Neural progenitor cell (in vitro differentiated cells): ENCODE results near the gene HIVEP2. TPM values are rescaled to one million over a fixed set of nuclear protein-coding genes. Genes with fewer than 3 reads are reported as not detected.
A peak's percentile ranks its signal among the peaks of the same experiment; 100 is the strongest.

Experiments used
- DNase-seq: peaks from one replicate; pipeline ENCODE4 v3.0.0-alpha.2; 2016; ENCODE audit warnings: low spot score
- H2AFZ ChIP-seq: fragments of 200-600 bp; sonication (generic); replicated peaks from 2 replicates; pipeline ENCODE4 v1.6.1; 2016; ENCODE audit warnings: antibody characterized with exemption
- H3F3A ChIP-seq: fragments of 200-600 bp; sonication (generic); 2 replicates; pipeline ENCODE4 v1.6.1; 2016; ENCODE audit warnings: antibody characterized with exemption, low read depth
- H3K27ac ChIP-seq: fragments of 200-600 bp; sonication (generic); 2 replicates; pipeline ENCODE4 v1.5.1; 2016; ENCODE audit warnings: mild to moderate bottlenecking
- H3K27me3 ChIP-seq: fragments of 200-600 bp; sonication (generic); 2 replicates; pipeline ENCODE4 v1.6.1; 2016; ENCODE audit warnings: mild to moderate bottlenecking, moderate library complexity
- H3K36me3 ChIP-seq: fragments of 200-600 bp; sonication (generic); 2 replicates; pipeline ENCODE4 v1.5.1; 2016
- H3K4me1 ChIP-seq: fragments of 200-600 bp; sonication (generic); 2 replicates; pipeline ENCODE4 v1.6.1; 2016; ENCODE audit warnings: mixed run types
- H3K4me2 ChIP-seq: fragments of 200-600 bp; sonication (generic); 2 replicates; pipeline ENCODE4 v1.6.1; 2016
- H3K4me3 ChIP-seq: fragments of 200-600 bp; sonication (generic); 2 replicates; pipeline ENCODE4 v1.5.1; 2016
- H3K79me2 ChIP-seq: fragments of 200-600 bp; sonication (generic); 2 replicates; pipeline ENCODE4 v1.6.1; 2016; ENCODE audit warnings: low read depth
- H3K9ac ChIP-seq: fragments of 200-600 bp; sonication (generic); 2 replicates; pipeline ENCODE4 v1.6.1; 2016
- H3K9me3 ChIP-seq: fragments of 200-600 bp; sonication (generic); 2 replicates; pipeline ENCODE4 v1.5.1; 2016; ENCODE audit warnings: low read depth
- H4K20me1 ChIP-seq: fragments of 200-600 bp; sonication (generic); 2 replicates; pipeline ENCODE4 v1.6.1; 2016; ENCODE audit warnings: low read depth
- H3K27ac Mint-ChIP-seq: 3 replicates; pipeline ENCODE4 v1.8.0; 2021; ENCODE audit warnings: mixed read lengths
- H3K27me3 Mint-ChIP-seq: 2 replicates; pipeline ENCODE4 v1.8.0; 2022; ENCODE audit warnings: low read depth, mild to moderate bottlenecking, inconsistent platforms, moderate library complexity, mixed read lengths; ENCODE audit not compliant: insufficient read depth
- H3K36me3 Mint-ChIP-seq: 3 replicates; pipeline ENCODE4 v1.8.0; 2021; ENCODE audit warnings: mixed read lengths
- H3K4me1 Mint-ChIP-seq: 3 replicates; pipeline ENCODE4 v1.8.0; 2021; ENCODE audit warnings: mixed read lengths
- H3K4me3 Mint-ChIP-seq: 3 replicates; pipeline ENCODE4 v1.8.0; 2021; ENCODE audit warnings: mild to moderate bottlenecking, moderate library complexity, mixed read lengths
- H3K9me3 Mint-ChIP-seq: 3 replicates; pipeline ENCODE4 v1.8.0; 2020; ENCODE audit warnings: mixed read lengths
- EZH2 ChIP-seq: fragments of 200-600 bp; sonication (generic); IDR thresholded peaks from 2 replicates; pipeline ENCODE4 v1.6.1; 2017; ENCODE audit warnings: antibody characterized with exemption, mild to moderate bottlenecking, moderate library complexity
- EZH2phosphoT487 ChIP-seq: fragments of 200-600 bp; sonication (generic); IDR thresholded peaks from 2 replicates; pipeline ENCODE4 v1.6.1; 2017; ENCODE audit warnings: antibody characterized with exemption
- total RNA-seq: library from RNA; depleted of rRNA; stranded (reverse); fragments of >200 nt; gene quantifications from 2 replicates; pipeline ENCODE4 v1.2.3, GENCODE V29; 2015; ENCODE audit warnings: low replicate concordance
- TF ChIP-seq, protein P1 (sequence below): fragments of 200-600 bp; sonication (generic); IDR thresholded peaks from 2 replicates; pipeline ENCODE4 v1.5.1; 2017; ENCODE audit warnings: antibody characterized with exemption, mild to moderate bottlenecking

The HIVEP2 gene
- total RNA-seq, 1 donor from 2014 or later, result 2.1 TPM

GRCh38 chr6:142823256-142823902 lies 121.6 kb downstream of the HIVEP2 start:
- H3K27me3 Mint-ChIP-seq, result no peaks in the 10 kb centered on the region
- peaks cover 14% of the 10 kb centered on the region for H3K4me1 Mint-ChIP-seq
- DNase-seq, result no peak
- Histone ChIP-seq H3K9me3 (no peaks in the 10 kb centered on the region), H3K79me2 (no peaks in the 10 kb centered on the region), H3K4me1 (peaks cover 6% of the 10 kb centered on the region), H3K36me3 (no peaks in the 10 kb centered on the region), H4K20me1 (no peaks in the 10 kb centered on the region), H3K27ac (no peak overlapping the region), H3K27me3 (no peaks in the 10 kb centered on the region), H3K4me3 (no peak overlapping the region), H3K4me2 (no peak overlapping the region), H2AFZ (no peak overlapping the region), H3F3A (no peaks in the 10 kb centered on the region), H3K9ac (no peak overlapping the region)
- TF ChIP-seq, protein P1, sequence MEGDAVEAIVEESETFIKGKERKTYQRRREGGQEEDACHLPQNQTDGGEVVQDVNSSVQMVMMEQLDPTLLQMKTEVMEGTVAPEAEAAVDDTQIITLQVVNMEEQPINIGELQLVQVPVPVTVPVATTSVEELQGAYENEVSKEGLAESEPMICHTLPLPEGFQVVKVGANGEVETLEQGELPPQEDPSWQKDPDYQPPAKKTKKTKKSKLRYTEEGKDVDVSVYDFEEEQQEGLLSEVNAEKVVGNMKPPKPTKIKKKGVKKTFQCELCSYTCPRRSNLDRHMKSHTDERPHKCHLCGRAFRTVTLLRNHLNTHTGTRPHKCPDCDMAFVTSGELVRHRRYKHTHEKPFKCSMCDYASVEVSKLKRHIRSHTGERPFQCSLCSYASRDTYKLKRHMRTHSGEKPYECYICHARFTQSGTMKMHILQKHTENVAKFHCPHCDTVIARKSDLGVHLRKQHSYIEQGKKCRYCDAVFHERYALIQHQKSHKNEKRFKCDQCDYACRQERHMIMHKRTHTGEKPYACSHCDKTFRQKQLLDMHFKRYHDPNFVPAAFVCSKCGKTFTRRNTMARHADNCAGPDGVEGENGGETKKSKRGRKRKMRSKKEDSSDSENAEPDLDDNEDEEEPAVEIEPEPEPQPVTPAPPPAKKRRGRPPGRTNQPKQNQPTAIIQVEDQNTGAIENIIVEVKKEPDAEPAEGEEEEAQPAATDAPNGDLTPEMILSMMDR, result no peak
- no peak for TF ChIP-seq EZH2
- TF ChIP-seq EZH2phosphoT487, result no peak
- no peak overlapping the region for H3K4me3 Mint-ChIP-seq
- H3K36me3 Mint-ChIP-seq, result no peaks in the 10 kb centered on the region
- H3K27ac Mint-ChIP-seq, result no peak overlapping the region
- no peaks in the 10 kb centered on the region for H3K9me3 Mint-ChIP-seq

- no peaks in the 10 kb centered on the region for H3K27me3 Mint-ChIP-seq
- TF ChIP-seq EZH2phosphoT487 (no peak), EZH2 (no peak)
- TF ChIP-seq, protein P1, result peak; percentile 65
- no peaks in the 10 kb centered on the region for H3K36me3 Mint-ChIP-seq
- peak; percentile 69 for DNase-seq
- H3F3A ChIP-seq, result no peaks in the 10 kb centered on the region
- no peaks in the 10 kb centered on the region for H3K9me3 Mint-ChIP-seq
- no peaks in the 10 kb centered on the region for H4K20me1 ChIP-seq
- H2AFZ ChIP-seq, result no peak overlapping the region
- no peak overlapping the region for H3K4me3 ChIP-seq
- H3K4me1 ChIP-seq, result peaks cover 6% of the 10 kb centered on the region
- no peak overlapping the region for H3K27ac Mint-ChIP-seq
- H3K27me3 ChIP-seq, result no peaks in the 10 kb centered on the region
- no peak overlapping the region for H3K27ac ChIP-seq
- H3K79me2 ChIP-seq, result no peaks in the 10 kb centered on the region
- no peak overlapping the region for H3K4me2 ChIP-seq
- H3K4me3 Mint-ChIP-seq, result no peak overlapping the region
- no peaks in the 10 kb centered on the region for H3K36me3 ChIP-seq
- no peak overlapping the region for H3K9ac ChIP-seq
- no peaks in the 10 kb centered on the region for H3K9me3 ChIP-seq
- peaks cover 14% of the 10 kb centered on the region for H3K4me1 Mint-ChIP-seq
These were observed 122.1 kb downstream of the HIVEP2 start for GRCh38 chr6:142822842-142823241.

GRCh38 chr6:142822383-142822782 lies 122.6 kb downstream of the HIVEP2 start:
- H3K27me3 Mint-ChIP-seq, result no peaks in the 10 kb centered on the region
- no peak overlapping the region for H3K9ac ChIP-seq
- no peak overlapping the region for H3K27ac ChIP-seq
- no peak overlapping the region for H3K4me3 ChIP-seq
- no peak overlapping the region for H3K4me2 ChIP-seq
- no peak overlapping the region for H3K27ac Mint-ChIP-seq
- peaks cover 6% of the 10 kb centered on the region for H3K4me1 ChIP-seq
- H3K36me3 ChIP-seq, result no peaks in the 10 kb centered on the region
- no peaks in the 10 kb centered on the region for H4K20me1 ChIP-seq
- H3K27me3 ChIP-seq, result no peaks in the 10 kb centered on the region
- no peaks in the 10 kb centered on the region for H3K36me3 Mint-ChIP-seq
- no peaks in the 10 kb centered on the region for H3K9me3 Mint-ChIP-seq
- no peaks in the 10 kb centered on the region for H3K79me2 ChIP-seq
- H3K9me3 ChIP-seq, result no peaks in the 10 kb centered on the region
- peaks cover 14% of the 10 kb centered on the region for H3K4me1 Mint-ChIP-seq
- DNase-seq, result no peak
- H3K4me3 Mint-ChIP-seq, result no peak overlapping the region
- no peak overlapping the region for H2AFZ ChIP-seq
- no peaks in the 10 kb centered on the region for H3F3A ChIP-seq
- no peak for TF ChIP-seq EZH2phosphoT487
- TF ChIP-seq EZH2, result no peak
- TF ChIP-seq, protein P1, result no peak
